HG02840 (cell line): Measurements from ENCODE around the gene ZNF133.
"Not testable (repeated sequence)": the region's sequence is repeated elsewhere in the genome, so short reads cannot be mapped to it uniquely, and the experiment has no call there.

ENCODE experiments used
- ATAC-seq: cut with Tn5 transposase; IDR thresholded peaks from one replicate; pipeline ENCODE4 v1.9.1; 2021; ENCODE audit warnings: mild to moderate bottlenecking, moderate library complexity, moderate number of reproducible peaks; ENCODE audit not compliant: unreplicated experiment, low FRiP score

ZNF133 gene

GRCh38 chr20:18287915-18288748, at the start of gene ZNF133:
Gene ZNF133 (plus strand): TSS chr20:18288527. CDS start chr20:18305687, 17,160 bp downstream.
- ATAC-seq, result peak; percentile 96

- no peak for ATAC-seq
Observed at GRCh38 chr20:18240997-18241396, 47.3 kb upstream of the ZNF133 start.

DNA sequence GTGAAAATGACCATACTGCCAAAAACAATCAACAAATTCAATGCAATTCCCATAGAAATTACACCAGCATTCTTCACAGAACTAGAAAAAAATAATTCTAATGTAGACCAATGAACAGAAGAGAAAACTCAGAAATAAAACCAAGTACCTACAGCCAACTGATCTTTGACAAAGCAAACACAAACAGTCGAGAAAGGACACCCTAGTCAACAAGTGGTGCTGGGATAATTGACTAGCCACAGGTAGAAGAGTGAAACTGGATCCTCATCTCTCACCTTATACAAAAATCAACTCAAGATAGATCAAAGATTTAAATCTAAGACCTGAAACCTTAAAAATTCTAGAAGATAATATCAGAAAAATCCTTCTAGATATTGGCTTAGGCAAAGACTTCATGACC, 44.5 kb upstream of the ZNF133 start:
- no peak for ATAC-seq

DNA sequence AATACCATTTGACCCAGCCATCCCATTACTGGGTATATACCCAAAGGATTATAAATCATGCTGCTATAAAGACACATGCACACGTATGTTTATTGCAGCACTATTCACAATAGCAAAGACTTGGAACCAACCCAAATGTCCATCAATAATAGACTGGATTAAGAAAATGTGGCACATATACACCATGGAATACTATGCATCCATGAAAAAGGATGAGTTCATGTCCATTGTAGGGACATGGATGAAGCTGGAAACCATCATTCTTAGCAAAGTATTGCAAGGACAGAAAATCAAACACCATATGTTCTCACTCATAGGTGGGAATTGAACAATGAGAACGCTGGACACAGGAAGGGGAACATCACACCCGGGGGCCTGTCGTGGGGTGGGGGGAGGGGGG, 39.8 kb upstream of the ZNF133 start:
- not testable (repeated sequence) for ATAC-seq

DNA sequence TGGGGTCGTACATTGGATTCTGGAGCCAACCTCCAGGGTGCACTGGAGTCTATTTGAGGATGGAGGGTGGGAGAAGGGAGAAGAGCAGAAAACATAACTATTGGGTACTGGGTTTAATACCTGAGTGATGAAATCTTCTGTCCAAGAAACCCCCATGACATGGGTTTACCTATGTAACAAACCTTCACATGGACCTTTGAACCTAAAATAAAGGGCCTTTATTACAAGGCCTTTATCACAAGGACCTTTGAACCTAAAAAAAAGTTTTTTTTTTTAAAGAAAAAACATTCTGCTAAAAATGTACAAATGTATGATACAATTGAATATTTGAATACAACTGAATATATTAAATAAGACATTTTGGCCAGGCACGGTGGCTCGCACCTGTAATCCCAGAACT, 38.1 kb upstream of the ZNF133 start:
- no peak for ATAC-seq

DNA sequence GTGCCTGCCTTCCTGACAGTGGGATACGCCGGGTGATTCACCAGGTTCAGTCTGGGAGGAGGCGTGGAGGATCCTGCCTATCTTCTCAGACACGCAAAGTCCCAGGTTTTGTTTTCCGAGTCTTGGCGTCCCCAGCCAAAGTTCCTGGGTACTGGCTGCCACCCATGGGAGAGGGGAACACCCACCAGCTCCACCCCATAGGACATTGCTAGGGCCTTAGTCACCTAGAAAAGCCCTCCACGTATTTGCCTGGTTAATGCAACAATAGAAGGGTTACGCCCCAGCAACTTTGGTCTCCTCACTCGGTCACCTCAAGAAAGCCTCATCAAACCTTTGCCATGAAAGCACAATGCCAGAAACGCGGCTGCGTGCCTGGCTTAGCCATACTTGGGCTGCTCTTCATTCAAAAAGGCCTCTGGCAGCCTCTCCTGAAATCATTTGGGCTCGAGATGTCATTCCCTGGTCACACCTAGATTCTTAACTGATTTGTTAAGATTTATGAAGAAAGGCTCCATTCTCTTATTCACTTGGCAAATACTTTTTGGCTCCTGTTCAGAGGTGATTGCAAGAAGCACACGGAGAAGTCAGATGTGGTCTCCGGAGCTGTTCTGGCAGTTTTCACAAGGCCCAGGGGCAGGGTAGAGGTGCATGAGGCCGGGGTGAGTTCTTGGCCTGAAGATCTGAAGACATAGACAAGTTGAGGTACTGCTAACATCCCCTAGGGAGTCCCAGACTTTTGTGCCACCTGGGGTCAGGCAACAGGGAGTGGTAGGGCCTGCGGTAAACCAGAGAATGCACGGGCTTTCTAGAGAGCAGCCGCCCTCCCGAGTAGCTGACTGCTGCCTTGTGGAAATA, 35.5 kb upstream of the ZNF133 start:
- ATAC-seq, result no peak

- ATAC-seq, result no peak
Observed at GRCh38 chr20:18254615-18255014, 33.7 kb upstream of the ZNF133 start.

- no peak for ATAC-seq
Observed at GRCh38 chr20:18255526-18255925, 32.8 kb upstream of the ZNF133 start.

DNA sequence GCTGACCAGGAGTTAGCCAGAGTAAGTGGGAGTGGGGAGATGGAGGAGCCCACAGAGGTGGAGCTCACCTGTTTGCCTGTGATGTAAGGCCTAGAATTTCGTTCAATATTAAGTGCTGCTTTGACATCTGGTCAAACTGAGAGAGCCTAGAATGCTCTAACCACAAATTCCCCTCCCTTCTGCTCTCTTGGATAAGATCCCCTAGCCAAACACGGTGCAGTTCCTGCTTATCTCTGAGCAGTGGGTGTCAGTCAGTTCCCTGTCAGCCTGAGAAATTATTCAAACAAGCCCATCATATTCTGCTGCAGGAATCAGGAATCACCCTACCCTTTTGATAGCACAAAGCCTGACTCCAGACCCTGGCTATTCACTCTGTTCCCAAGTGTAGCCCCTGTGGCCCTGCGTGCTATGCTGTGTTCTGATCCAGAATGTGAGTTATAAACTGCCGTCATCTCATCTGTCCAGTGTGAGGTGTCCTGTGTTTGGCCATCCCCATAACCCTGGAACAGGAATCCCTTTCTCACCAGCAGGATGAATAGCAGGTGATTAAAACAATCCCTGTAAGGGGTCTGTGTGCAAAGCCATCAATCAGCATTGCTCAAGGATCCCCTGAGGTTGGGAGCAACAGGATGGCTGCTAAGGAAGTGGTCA, 31.8 kb upstream of the ZNF133 start:
- ATAC-seq, result no peak

DNA sequence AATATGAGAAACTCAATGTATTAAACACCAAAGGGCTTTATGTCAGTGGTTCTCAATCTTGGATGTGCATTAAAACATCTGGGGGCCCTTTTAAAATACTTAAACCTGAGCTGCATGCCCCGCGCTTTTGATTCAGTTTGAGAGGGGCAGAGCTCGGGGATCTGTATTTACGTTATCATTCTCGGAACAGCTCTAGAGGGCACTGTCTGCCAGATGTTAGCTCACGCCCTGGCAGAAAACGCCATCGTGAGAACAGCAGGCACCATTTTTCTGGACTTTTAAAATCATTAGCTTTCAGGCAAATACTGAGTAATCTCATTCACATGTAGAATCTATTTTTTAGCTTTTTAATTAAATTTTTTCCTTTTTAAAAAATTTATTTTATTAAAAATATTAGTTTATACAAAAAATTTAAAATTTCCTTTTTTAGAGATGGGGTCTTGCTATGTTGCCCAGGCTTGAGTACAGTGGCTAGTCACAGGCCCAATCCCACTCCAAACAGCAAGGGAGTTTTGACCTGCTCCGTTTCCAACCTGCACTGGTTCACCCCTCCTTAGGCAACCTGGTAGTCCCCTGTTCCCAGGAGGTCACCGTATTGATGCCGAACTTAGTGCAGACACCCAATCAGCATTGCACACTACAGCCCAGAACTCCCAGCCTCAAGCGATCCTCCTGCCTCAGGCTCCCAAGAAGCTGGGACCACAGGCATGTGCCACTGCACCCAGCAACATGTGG, 30.0 kb upstream of the ZNF133 start:
- no peak for ATAC-seq

- ATAC-seq, result no peak
Observed at GRCh38 chr20:18259730-18260129, 28.6 kb upstream of the ZNF133 start.

DNA sequence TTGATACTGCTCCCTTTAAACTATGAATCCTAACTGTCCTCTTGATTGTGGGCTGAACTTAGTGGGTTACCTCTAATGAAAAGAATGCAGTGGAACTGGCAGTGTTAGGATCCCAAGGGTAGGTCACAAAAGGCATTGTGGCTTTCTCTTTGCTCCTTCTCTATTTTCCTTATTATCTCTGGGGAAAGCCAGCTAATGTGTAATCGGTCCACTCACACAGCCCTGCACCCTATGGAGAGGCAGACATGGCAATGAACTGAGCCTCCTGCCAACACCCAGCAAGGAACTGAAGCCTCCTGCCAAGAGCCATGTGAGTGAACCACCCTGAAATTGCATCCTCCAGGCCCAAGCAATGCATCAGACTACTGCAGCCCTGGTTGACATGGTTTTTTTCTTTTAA, 24.6 kb upstream of the ZNF133 start:
- ATAC-seq, result no peak

- ATAC-seq, result no peak
Observed at GRCh38 chr20:18265441-18265840, 22.9 kb upstream of the ZNF133 start.

- no peak for ATAC-seq
Observed at GRCh38 chr20:18266282-18266681, 22.0 kb upstream of the ZNF133 start.

- no peak for ATAC-seq
Observed at GRCh38 chr20:18267815-18268214, 20.5 kb upstream of the ZNF133 start.

GRCh38 chr20:18271160-18271559, 17.2 kb upstream of the ZNF133 start:
- no peak for ATAC-seq

GRCh38 chr20:18272451-18272850, 15.9 kb upstream of the ZNF133 start:
- no peak for ATAC-seq

- no peak for ATAC-seq
Observed at GRCh38 chr20:18273738-18274137, 14.6 kb upstream of the ZNF133 start.

DNA sequence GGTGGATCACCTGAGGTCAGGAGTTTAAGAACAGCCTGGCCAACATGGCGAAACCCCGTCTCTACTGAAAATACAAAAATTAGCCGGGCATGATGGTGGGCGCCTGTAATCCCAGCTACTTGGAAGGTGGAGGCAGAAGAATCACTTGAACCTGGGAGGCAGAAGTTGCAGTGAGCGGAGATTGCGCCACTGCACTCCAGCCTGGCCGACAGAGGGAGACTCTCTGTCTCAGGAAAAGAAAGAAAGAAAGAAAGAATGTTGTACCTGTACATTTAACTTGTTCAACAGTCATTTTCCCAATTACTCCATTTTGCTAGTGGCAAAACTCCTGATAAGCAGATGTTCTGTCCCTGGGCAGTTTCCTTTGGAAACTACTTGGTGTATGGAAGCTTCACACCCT, 12.4 kb upstream of the ZNF133 start:
- ATAC-seq, result not testable (repeated sequence)

- no peak for ATAC-seq
Observed at GRCh38 chr20:18276821-18277220, 11.5 kb upstream of the ZNF133 start.
